ENCODE measurements around the gene FHIT.

DNA sequence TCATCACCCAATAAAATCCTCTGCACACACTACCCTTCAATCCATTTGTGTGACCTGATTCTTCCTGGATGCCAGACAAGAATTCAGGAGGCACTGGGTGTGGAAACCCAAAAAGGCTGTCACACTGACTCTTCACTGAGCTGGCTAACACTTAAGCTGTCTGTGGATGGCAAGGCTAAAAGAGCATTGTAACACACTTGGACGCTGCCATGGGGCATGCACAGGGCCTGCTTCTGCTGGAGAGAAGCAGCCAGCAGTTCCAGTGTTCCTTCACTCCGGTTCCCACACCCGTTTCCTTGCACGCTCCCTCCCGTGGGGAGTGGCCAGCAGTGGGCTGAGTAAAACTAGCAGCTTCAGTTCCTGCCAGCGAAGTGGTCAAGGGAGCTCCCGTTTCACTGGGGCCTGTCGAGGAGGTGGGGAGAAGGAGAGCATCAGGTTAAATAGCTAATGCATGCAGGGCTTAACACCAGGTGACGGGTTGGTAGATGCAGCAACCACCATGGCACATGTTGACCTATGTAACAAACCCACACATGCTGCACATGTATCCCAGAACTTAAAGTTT lies 737.1 kb downstream of the FHIT start:
- TF ChIP-seq YY1 (IDR thresholded peaks at IDR 0.05; ENCODE audit: insufficient read depth, insufficient read length) (no peak), ZNF274 (IDR thresholded peaks at IDR 0.05; ENCODE audit: low read depth, low read length) (no peak)
